Measurements from ENCODE around the gene C12orf57. TPM values are rescaled to one million over a fixed set of nuclear protein-coding genes. Genes with fewer than 3 reads are reported as not detected.

C12orf57 gene
- total RNA-seq, 5 donors from 2014 or later (not counting 1 experiment from before 2014, with no cell fraction given): 256 to 466 (median 412) TPM

GRCh38 chr12:6928022-6928702 lies 15.7 kb upstream of the C12orf57 start:
- no peaks in the 10 kb centered on the region for H3K27me3 Mint-ChIP-seq
- H3K27me3 ChIP-seq (replicated peaks in 1 of 2; ENCODE audit: control insufficient read depth in 2 of 2, extremely low read depth in 1 of 2, insufficient read depth in 2 of 2, low read length in 1 of 2): no peaks in the 10 kb centered on the region
- H3K36me3 Mint-ChIP-seq: no peaks in the 10 kb centered on the region
- DNase-seq (peak in 1 of 35 experiments; percentile 38), ATAC-seq (replicated peaks in 1 of 4) (peak; percentile 1 to 8 (median 4))
- POLR2A ChIA-PET: interaction anchor here in 1 of 2 donors (0.6 kb wide), 1 partner anchor 1093 kb away, joined by 3 read pairs; no protein-coding TSS in a partner anchor
- H3K27ac ChIP-seq (ENCODE audit: low read length): peak overlapping the region; percentile 81
- H3K4me1 Mint-ChIP-seq: peaks cover 51 to 70% (median 66%) of the 10 kb centered on the region in 3 donors
- peak overlapping the region; percentile 56 to 74 for H3K4me3 ChIP-seq (ENCODE audit: control insufficient read depth in 1 of 2, extremely low read depth in 1 of 2, low read length in 1 of 2)
- CTCF ChIA-PET: interaction anchor here in 1 of 2 donors (1.6 kb wide), 1 partner anchor 56 kb away, joined by 3 read pairs; no protein-coding TSS in a partner anchor
- WGBS (ENCODE audit: insufficient coverage): 2% methylated on average over 35 of the region's 79 CpGs
- peaks cover 23 to 43% of the 10 kb centered on the region in 2 experiments for H3K4me1 ChIP-seq (ENCODE audit: control insufficient read depth in 1 of 2, extremely low read depth in 1 of 2, insufficient read depth in 2 of 2, low read length in 2 of 2)
- H3K36me3 ChIP-seq (ENCODE audit: control insufficient read depth in 2 of 2, extremely low read depth in 1 of 2, insufficient read depth in 1 of 2, low read length in 1 of 2): no peaks in the 10 kb centered on the region
- H3K9me3 ChIP-seq: no peaks in the 10 kb centered on the region
- H3K4me3 Mint-ChIP-seq: peak overlapping the region; percentile 83 to 95 (median 83)
- H3K9me3 Mint-ChIP-seq: no peaks in the 10 kb centered on the region
- peak overlapping the region; percentile 94 to 96 for H3K27ac Mint-ChIP-seq

GRCh38 chr12:6928703-6929407 lies 15.0 kb upstream of the C12orf57 start:
- Histone ChIP-seq H3K27ac (ENCODE audit: low read length) (peak overlapping the region; percentile 81), H3K4me1 (ENCODE audit: control insufficient read depth in 1 of 2, extremely low read depth in 1 of 2, insufficient read depth in 2 of 2, low read length in 2 of 2) (peaks cover 29 to 50% of the 10 kb centered on the region in 2 experiments), H3K36me3 (ENCODE audit: control insufficient read depth in 2 of 2, extremely low read depth in 1 of 2, insufficient read depth in 1 of 2, low read length in 1 of 2) (no peaks in the 10 kb centered on the region), H3K27me3 (replicated peaks in 1 of 2; ENCODE audit: control insufficient read depth in 2 of 2, extremely low read depth in 1 of 2, insufficient read depth in 2 of 2, low read length in 1 of 2) (no peaks in the 10 kb centered on the region), H3K9me3 (no peaks in the 10 kb centered on the region), H3K4me3 (ENCODE audit: control insufficient read depth in 1 of 2, extremely low read depth in 1 of 2, low read length in 1 of 2) (peak overlapping the region; percentile 56 to 74)
- Mint-ChIP-seq H3K4me1 (peaks cover 56 to 77% (median 71%) of the 10 kb centered on the region in 3 donors), H3K36me3 (no peaks in the 10 kb centered on the region), H3K27ac (peak overlapping the region; percentile 94 to 96), H3K4me3 (peak overlapping the region; percentile 82 to 83 (median 83)), H3K9me3 (no peaks in the 10 kb centered on the region), H3K27me3 (no peaks in the 10 kb centered on the region)
- ChIA-PET POLR2A (interaction anchor here in 1 of 2 donors (0.6 kb wide), 1 partner anchor 1093 kb away, joined by 3 read pairs; no protein-coding TSS in a partner anchor), CTCF (interaction anchor here (0.6 to 1.6 kb wide), 5 partner anchors 9 to 57 kb away, joined by 3 to 5 read pairs (median 3); partner anchors contain the start of genes C12orf57 (in 1 of the 2) and RNU7-1 (in 1 of the 2))
- DNase-seq: peak in 1 of 35 experiments; percentile 38
- no peak for ATAC-seq (replicated peaks in 1 of 4)
- 26% methylated on average over 11 of the region's 19 CpGs for WGBS (ENCODE audit: insufficient coverage)

GRCh38 chr12:6929466-6930452 lies 14.1 kb upstream of the C12orf57 start:
- Mint-ChIP-seq H3K9me3 (no peaks in the 10 kb centered on the region), H3K4me3 (peak overlapping the region; percentile 82 to 83 (median 83)), H3K4me1 (peaks cover 55 to 75% (median 70%) of the 10 kb centered on the region in 3 donors), H3K27me3 (no peaks in the 10 kb centered on the region), H3K36me3 (no peaks in the 10 kb centered on the region), H3K27ac (peak overlapping the region; percentile 94 to 96)
- Histone ChIP-seq H3K9me3 (no peaks in the 10 kb centered on the region), H3K27ac (ENCODE audit: low read length) (peak overlapping the region; percentile 81), H3K27me3 (replicated peaks in 1 of 2; ENCODE audit: control insufficient read depth in 2 of 2, extremely low read depth in 1 of 2, insufficient read depth in 2 of 2, low read length in 1 of 2) (no peaks in the 10 kb centered on the region), H3K4me1 (ENCODE audit: control insufficient read depth in 1 of 2, extremely low read depth in 1 of 2, insufficient read depth in 2 of 2, low read length in 2 of 2) (peaks cover 32 to 42% of the 10 kb centered on the region in 2 experiments), H3K4me3 (ENCODE audit: control insufficient read depth in 1 of 2, extremely low read depth in 1 of 2, low read length in 1 of 2) (no peak overlapping the region), H3K36me3 (ENCODE audit: control insufficient read depth in 2 of 2, extremely low read depth in 1 of 2, insufficient read depth in 1 of 2, low read length in 1 of 2) (no peaks in the 10 kb centered on the region)
- ChIA-PET CTCF (interaction anchor here (0.6 to 1.6 kb wide), 5 partner anchors 8 to 58 kb away, joined by 3 to 5 read pairs (median 3); partner anchors contain the start of genes C12orf57 (in 1 of the 2) and RNU7-1 (in 1 of the 2)), POLR2A (no interaction called here)
- WGBS (ENCODE audit: insufficient coverage): 80% methylated on average over 1 of the region's 7 CpGs
- ATAC-seq (replicated peaks in 1 of 4): peak in 1 of 4 experiments; percentile 19
- DNase-seq: peak in 1 of 35 experiments; percentile 44

GRCh38 chr12:6932766-6933165 lies 11.1 kb upstream of the C12orf57 start:
- Mint-ChIP-seq H3K27ac (peak overlapping the region; percentile 89 to 91), H3K9me3 (no peaks in the 10 kb centered on the region), H3K4me3 (peak overlapping the region in 1 of 3 donors; percentile 55), H3K27me3 (no peaks in the 10 kb centered on the region), H3K36me3 (peaks cover 5% of the 10 kb centered on the region), H3K4me1 (peaks cover 66 to 72% (median 71%) of the 10 kb centered on the region in 3 donors)
- DNase-seq (no peak), ATAC-seq (replicated peaks in 1 of 4) (peak in 1 of 4 experiments; percentile 51)
- no peak overlapping the region for H3K4me3 ChIP-seq (ENCODE audit: control insufficient read depth in 1 of 2, extremely low read depth in 1 of 2, low read length in 1 of 2)
- no peaks in the 10 kb centered on the region for H3K9me3 ChIP-seq
- ChIA-PET POLR2A (no interaction called here), CTCF (interaction anchor here in 1 of 2 donors (0.8 kb wide), 1 partner anchor 60 kb away, joined by 4 read pairs; no protein-coding TSS in a partner anchor)
- H3K27me3 ChIP-seq (replicated peaks in 1 of 2; ENCODE audit: control insufficient read depth in 2 of 2, extremely low read depth in 1 of 2, insufficient read depth in 2 of 2, low read length in 1 of 2): no peaks in the 10 kb centered on the region
- WGBS (ENCODE audit: insufficient coverage): no CpG with 5 or more reads among the region's 1 CpG
- H3K27ac ChIP-seq (ENCODE audit: low read length): peak overlapping the region; percentile 0
- peaks cover 33 to 52% of the 10 kb centered on the region in 2 experiments for H3K4me1 ChIP-seq (ENCODE audit: control insufficient read depth in 1 of 2, extremely low read depth in 1 of 2, insufficient read depth in 2 of 2, low read length in 2 of 2)
- peaks cover 0 to 10% of the 10 kb centered on the region in 2 donors for H3K36me3 ChIP-seq (ENCODE audit: control insufficient read depth in 2 of 2, extremely low read depth in 1 of 2, insufficient read depth in 1 of 2, low read length in 1 of 2)

- 100% methylated on average over 1 of the region's 8 CpGs for WGBS (ENCODE audit: insufficient coverage)
- ChIA-PET CTCF (no interaction called here), POLR2A (interaction anchor here in 1 of 2 donors (0.6 kb wide), 1 partner anchor 35 kb away, joined by 4 read pairs; no protein-coding TSS in a partner anchor)
- Histone ChIP-seq H3K9me3 (no peaks in the 10 kb centered on the region), H3K4me3 (ENCODE audit: control insufficient read depth in 1 of 2, extremely low read depth in 1 of 2, low read length in 1 of 2) (no peak overlapping the region), H3K27ac (ENCODE audit: low read length) (no peak overlapping the region), H3K36me3 (ENCODE audit: control insufficient read depth in 2 of 2, extremely low read depth in 1 of 2, insufficient read depth in 1 of 2, low read length in 1 of 2) (peaks cover 0 to 10% of the 10 kb centered on the region in 2 donors), H3K27me3 (replicated peaks in 1 of 2; ENCODE audit: control insufficient read depth in 2 of 2, extremely low read depth in 1 of 2, insufficient read depth in 2 of 2, low read length in 1 of 2) (no peaks in the 10 kb centered on the region), H3K4me1 (ENCODE audit: control insufficient read depth in 1 of 2, extremely low read depth in 1 of 2, insufficient read depth in 2 of 2, low read length in 2 of 2) (peaks cover 29 to 55% of the 10 kb centered on the region in 2 experiments)
- Mint-ChIP-seq H3K9me3 (no peaks in the 10 kb centered on the region), H3K27ac (peak overlapping the region; percentile 76 to 91), H3K36me3 (peaks cover 5% of the 10 kb centered on the region), H3K4me1 (peaks cover 63 to 76% (median 65%) of the 10 kb centered on the region in 3 donors), H3K4me3 (peak overlapping the region in 1 of 3 donors; percentile 84), H3K27me3 (no peaks in the 10 kb centered on the region)
- DNase-seq (no peak), ATAC-seq (replicated peaks in 1 of 4) (no peak)
Observed at GRCh38 chr12:6934110-6934509, 9.7 kb upstream of the C12orf57 start.

Measured in T-cell (primary cell).